ENCODE data around the gene ACTN4. TPM values are rescaled to one million over a fixed set of nuclear protein-coding genes. Genes with fewer than 3 reads are reported as not detected.

The ACTN4 gene
- total RNA-seq, result 693 and 748 TPM in 2 replicates
- 313 and 329 TPM in 2 replicates for polyA plus RNA-seq
- 293 and 306 TPM in 2 replicates for polyA plus RNA-seq (2011; cell fraction: cytosol; rRNA removed)
- polyA plus RNA-seq (2011; cell fraction: nucleus; rRNA removed), result 829 and 939 TPM in 2 replicates
- polyA plus RNA-seq (2012), result 615 and 712 TPM in 2 replicates
- polyA minus RNA-seq, result 461 and 482 TPM in 2 replicates
- 78.8 TPM for polyA minus RNA-seq (2011; cell fraction: cytosol; rRNA and poly(A)+ RNA removed)
- polyA minus RNA-seq (2011; cell fraction: nucleus; rRNA and poly(A)+ RNA removed), result 238 and 273 TPM in 2 replicates
- Bru-seq, nascent RNA, result percentile 91 among the genes with signal in this experiment
- BruChase-seq, experiment 1, labeled RNA remaining after a 6-hour chase, result percentile 95 among the genes with signal in this experiment
- percentile 90 among the genes with signal in this experiment for BruChase-seq, experiment 2, labeled RNA remaining after a 2-hour chase
- long read RNA-seq, full-length matches to known transcripts, result 2 of 139 reads
- long read RNA-seq, partial matches to known transcripts, result 5 of 139 reads
- long read RNA-seq, other reads (novel, unspliced or antisense), result 132 of 139 reads

GRCh38 chr19:38647368-38647965 lies at the start of gene ACTN4:
Gene ACTN4, plus strand, starts transcription at chr19:38647649. Its CDS starts 97 bp downstream, at chr19:38647746.
- no peaks in the 10 kb centered on the region for H3K36me3 ChIP-seq (ENCODE audit: control insufficient read depth in 2 of 2, extremely low read depth in 1 of 2, insufficient read depth in 2 of 2, low read length in 2 of 2)
- H4K20me1 ChIP-seq (replicated peaks; ENCODE audit: control insufficient read depth, extremely low read depth, insufficient read depth, low read length), result no peaks in the 10 kb centered on the region
- dilution Hi-C loops (cut with MboI; ENCODE audit: extremely low pct_ligation_motif_present, low sequenced_read_pairs), result no loop called here
- TF ChIP-seq GATA2 (IDR thresholded peaks at IDR 0.05; ENCODE audit: insufficient read depth, insufficient read length, low read depth, low read length), result no peak
- no peak for TF ChIP-seq EZH2 (IDR thresholded peaks at IDR 0.05; ENCODE audit: borderline replicate concordance, low read depth, low read length, severe bottlenecking)
- peak; percentile 73 for TF ChIP-seq FOS (IDR thresholded peaks at IDR 0.05; ENCODE audit: borderline replicate concordance, insufficient read depth, low read length)
- peak; percentile 99 for TF ChIP-seq POLR2AphosphoS5 (IDR thresholded peaks at IDR 0.05; ENCODE audit: insufficient read depth, low read depth, low read length)
- TF ChIP-seq JUN (IDR thresholded peaks at IDR 0.05; ENCODE audit: borderline replicate concordance, insufficient read depth, insufficient read length, low read depth), result peak; percentile 14
- TF ChIP-seq MYC (IDR thresholded peaks at IDR 0.05; ENCODE audit: low read depth, low read length), result no peak
- TF ChIP-seq, protein P1, sequence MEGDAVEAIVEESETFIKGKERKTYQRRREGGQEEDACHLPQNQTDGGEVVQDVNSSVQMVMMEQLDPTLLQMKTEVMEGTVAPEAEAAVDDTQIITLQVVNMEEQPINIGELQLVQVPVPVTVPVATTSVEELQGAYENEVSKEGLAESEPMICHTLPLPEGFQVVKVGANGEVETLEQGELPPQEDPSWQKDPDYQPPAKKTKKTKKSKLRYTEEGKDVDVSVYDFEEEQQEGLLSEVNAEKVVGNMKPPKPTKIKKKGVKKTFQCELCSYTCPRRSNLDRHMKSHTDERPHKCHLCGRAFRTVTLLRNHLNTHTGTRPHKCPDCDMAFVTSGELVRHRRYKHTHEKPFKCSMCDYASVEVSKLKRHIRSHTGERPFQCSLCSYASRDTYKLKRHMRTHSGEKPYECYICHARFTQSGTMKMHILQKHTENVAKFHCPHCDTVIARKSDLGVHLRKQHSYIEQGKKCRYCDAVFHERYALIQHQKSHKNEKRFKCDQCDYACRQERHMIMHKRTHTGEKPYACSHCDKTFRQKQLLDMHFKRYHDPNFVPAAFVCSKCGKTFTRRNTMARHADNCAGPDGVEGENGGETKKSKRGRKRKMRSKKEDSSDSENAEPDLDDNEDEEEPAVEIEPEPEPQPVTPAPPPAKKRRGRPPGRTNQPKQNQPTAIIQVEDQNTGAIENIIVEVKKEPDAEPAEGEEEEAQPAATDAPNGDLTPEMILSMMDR (IDR thresholded peaks at IDR 0.05; ENCODE audit: extremely low read depth in 1 of 2, insufficient read depth in 1 of 2, low read depth in 1 of 2, low read length in 2 of 2), result no peak
- TF ChIP-seq POLR2A (IDR thresholded peaks at IDR 0.05; ENCODE audit: low read depth, low read length), result peak; percentile 97
- TF ChIP-seq, protein P2, sequence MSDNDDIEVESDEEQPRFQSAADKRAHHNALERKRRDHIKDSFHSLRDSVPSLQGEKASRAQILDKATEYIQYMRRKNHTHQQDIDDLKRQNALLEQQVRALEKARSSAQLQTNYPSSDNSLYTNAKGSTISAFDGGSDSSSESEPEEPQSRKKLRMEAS (IDR thresholded peaks at IDR 0.05; ENCODE audit: insufficient read depth, insufficient read length), result no peak
- intact Hi-C loops (cut with micrococcal nuclease), result loop anchor here (1.0 to 10.0 kb wide), 3 partner anchors 19 to 207 kb away; no protein-coding TSS in a partner anchor
- no peaks in the 10 kb centered on the region for H3K27me3 ChIP-seq (ENCODE audit: control insufficient read depth in 2 of 2, insufficient read depth in 2 of 2, low read length in 2 of 2)
- H3K4me1 ChIP-seq (ENCODE audit: control insufficient read depth, extremely low read depth, insufficient read depth, low read length), result peaks cover 28% of the 10 kb centered on the region
- ChIA-PET CTCF (interaction anchor here (0.6 to 5.0 kb wide), 12 partner anchors 9 to 283 kb away, joined by 3 to 57 read pairs (median 5); partner anchors contain the start of genes EIF3K, MRPS12 and SARS2), POLR2A (interaction anchor here (0.6 to 3.0 kb wide), 9 partner anchors 11 to 202 kb away, joined by 3 to 28 read pairs (median 7); partner anchors contain the start of genes EIF3K and MAP4K1)
- no peak within 1 kb of the TSS for H2AFZ ChIP-seq (ENCODE audit: low read depth, low read length)
- peak within 1 kb of the TSS; percentile 92 for H3K9ac ChIP-seq (replicated peaks; ENCODE audit: extremely low read depth, insufficient read depth, low read length)
- H3K4me2 ChIP-seq (ENCODE audit: insufficient read depth, low read length), result peak within 1 kb of the TSS; percentile 61
- peaks cover 50% of the 10 kb centered on the region for H3K79me2 ChIP-seq (ENCODE audit: control insufficient read depth, insufficient read depth, low read length)
- peak; percentile 91 for FAIRE-seq
- H3K27ac ChIP-seq (ENCODE audit: insufficient read depth, low read depth, low read length), result peak within 1 kb of the TSS; percentile 70
- no peaks in the 10 kb centered on the region for H3K9me3 ChIP-seq (replicated peaks; ENCODE audit: control insufficient read depth, insufficient read depth, low read length)
- H3K9me1 ChIP-seq (replicated peaks; ENCODE audit: control insufficient read depth, extremely low read depth, insufficient read depth, low read length), result no peaks in the 10 kb centered on the region
- DNase-seq (ENCODE audit: low read depth, low spot score), result peak; percentile 98
- no TSS peak for BruUV-seq (replicated peaks)
- H3K4me3 ChIP-seq (replicated peaks in 1 of 3; ENCODE audit: insufficient read depth in 1 of 3, low read depth in 1 of 3, low read length in 3 of 3), result peak within 1 kb of the TSS; percentile 96 to 99 (median 98)
